ENCODE data around the gene ROGDI. TPM values are rescaled to one million over a fixed set of nuclear protein-coding genes. Genes with fewer than 3 reads are reported as not detected.

Gene ROGDI
- total and polyA plus RNA-seq, 2 of the 13 experiments (the other 11 are each of a cell fraction or from before 2014, with no cell fraction given): 19.2 to 42.1 TPM

DNA sequence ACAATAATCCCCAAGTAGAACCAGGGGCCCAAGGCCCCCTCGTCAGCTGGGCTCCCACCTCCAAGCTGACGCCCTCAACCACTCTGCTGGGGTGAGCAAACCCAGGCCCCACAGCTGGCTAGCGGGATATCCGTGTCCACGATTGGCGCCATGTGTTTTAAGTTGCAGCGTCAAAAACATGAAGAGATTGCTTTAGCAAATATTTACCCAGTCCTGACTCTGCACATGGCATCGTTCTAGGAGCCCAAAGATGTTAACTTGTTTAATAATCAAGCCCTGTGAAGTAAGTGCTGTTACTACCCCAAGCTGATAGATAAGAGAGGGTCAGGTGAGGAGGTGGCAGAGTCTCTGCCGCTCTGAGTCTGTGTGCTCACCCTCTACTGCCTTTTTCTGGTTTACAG, 13.9 kb downstream of the ROGDI start (continued):
- TF ChIP-seq, protein P1, sequence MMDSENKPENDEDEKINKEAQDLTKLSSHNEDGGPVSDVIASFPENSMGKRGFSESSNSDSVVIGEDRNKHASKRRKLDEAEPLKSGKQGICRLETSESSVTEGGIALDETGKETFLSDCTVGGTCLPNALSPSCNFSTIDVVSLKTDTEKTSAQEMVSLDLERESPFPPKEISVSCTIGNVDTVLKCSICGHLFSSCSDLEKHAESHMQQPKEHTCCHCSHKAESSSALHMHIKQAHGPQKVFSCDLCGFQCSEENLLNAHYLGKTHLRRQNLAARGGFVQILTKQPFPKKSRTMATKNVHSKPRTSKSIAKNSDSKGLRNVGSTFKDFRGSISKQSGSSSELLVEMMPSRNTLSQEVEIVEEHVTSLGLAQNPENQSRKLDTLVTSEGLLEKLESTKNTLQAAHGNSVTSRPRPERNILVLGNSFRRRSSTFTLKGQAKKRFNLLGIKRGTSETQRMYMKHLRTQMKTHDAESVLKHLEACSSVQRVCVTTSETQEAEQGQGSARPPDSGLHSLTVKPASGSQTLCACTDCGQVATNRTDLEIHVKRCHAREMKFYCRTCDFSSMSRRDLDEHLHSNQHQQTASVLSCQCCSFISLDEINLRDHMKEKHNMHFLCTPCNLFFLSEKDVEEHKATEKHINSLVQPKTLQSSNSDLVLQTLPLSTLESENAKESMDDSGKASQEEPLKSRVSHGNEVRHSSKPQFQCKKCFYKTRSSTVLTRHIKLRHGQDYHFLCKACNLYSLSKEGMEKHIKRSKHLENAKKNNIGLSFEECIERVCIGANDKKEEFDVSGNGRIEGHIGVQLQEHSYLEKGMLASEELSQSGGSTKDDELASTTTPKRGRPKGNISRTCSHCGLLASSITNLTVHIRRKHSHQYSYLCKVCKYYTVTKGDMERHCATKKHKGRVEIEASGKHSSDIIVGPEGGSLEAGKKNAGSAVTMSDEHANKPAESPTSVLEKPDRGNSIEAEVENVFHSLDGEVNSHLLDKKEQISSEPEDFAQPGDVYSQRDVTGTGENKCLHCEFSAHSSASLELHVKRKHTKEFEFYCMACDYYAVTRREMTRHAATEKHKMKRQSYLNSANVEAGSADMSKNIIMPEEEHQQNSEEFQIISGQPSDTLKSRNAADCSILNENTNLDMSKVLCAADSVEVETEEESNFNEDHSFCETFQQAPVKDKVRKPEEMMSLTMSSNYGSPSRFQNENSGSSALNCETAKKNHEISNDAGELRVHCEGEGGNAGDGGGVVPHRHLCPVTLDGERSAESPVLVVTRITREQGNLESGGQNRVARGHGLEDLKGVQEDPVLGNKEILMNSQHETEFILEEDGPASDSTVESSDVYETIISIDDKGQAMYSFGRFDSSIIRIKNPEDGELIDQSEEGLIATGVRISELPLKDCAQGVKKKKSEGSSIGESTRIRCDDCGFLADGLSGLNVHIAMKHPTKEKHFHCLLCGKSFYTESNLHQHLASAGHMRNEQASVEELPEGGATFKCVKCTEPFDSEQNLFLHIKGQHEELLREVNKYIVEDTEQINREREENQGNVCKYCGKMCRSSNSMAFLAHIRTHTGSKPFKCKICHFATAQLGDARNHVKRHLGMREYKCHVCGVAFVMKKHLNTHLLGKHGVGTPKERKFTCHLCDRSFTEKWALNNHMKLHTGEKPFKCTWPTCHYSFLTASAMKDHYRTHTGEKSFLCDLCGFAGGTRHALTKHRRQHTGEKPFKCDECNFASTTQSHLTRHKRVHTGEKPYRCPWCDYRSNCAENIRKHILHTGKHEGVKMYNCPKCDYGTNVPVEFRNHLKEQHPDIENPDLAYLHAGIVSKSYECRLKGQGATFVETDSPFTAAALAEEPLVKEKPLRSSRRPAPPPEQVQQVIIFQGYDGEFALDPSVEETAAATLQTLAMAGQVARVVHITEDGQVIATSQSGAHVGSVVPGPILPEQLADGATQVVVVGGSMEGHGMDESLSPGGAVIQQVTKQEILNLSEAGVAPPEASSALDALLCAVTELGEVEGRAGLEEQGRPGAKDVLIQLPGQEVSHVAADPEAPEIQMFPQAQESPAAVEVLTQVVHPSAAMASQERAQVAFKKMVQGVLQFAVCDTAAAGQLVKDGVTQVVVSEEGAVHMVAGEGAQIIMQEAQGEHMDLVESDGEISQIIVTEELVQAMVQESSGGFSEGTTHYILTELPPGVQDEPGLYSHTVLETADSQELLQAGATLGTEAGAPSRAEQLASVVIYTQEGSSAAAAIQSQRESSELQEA (CRISPR knock-in tag; IDR thresholded peaks at IDR 0.05; ENCODE audit: not compliant biosample characterization): no peak
- TF ChIP-seq ZNF383 (CRISPR knock-in tag; IDR thresholded peaks at IDR 0.05; ENCODE audit: borderline replicate concordance) (no peak), ZMYM3 (CRISPR knock-in tag; IDR thresholded peaks at IDR 0.05) (no peak), NFE2L1 (CRISPR knock-in tag; IDR thresholded peaks at IDR 0.05; ENCODE audit: borderline replicate concordance) (no peak), PAF1 (CRISPR knock-in tag; IDR thresholded peaks at IDR 0.05) (no peak), SNAI1 (CRISPR knock-in tag; IDR thresholded peaks at IDR 0.05; ENCODE audit: borderline replicate concordance) (no peak)
- TF ChIP-seq, protein P2, sequence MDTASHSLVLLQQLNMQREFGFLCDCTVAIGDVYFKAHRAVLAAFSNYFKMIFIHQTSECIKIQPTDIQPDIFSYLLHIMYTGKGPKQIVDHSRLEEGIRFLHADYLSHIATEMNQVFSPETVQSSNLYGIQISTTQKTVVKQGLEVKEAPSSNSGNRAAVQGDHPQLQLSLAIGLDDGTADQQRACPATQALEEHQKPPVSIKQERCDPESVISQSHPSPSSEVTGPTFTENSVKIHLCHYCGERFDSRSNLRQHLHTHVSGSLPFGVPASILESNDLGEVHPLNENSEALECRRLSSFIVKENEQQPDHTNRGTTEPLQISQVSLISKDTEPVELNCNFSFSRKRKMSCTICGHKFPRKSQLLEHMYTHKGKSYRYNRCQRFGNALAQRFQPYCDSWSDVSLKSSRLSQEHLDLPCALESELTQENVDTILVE (CRISPR knock-in tag; IDR thresholded peaks at IDR 0.05): no peak
- TF ChIP-seq, protein P3, sequence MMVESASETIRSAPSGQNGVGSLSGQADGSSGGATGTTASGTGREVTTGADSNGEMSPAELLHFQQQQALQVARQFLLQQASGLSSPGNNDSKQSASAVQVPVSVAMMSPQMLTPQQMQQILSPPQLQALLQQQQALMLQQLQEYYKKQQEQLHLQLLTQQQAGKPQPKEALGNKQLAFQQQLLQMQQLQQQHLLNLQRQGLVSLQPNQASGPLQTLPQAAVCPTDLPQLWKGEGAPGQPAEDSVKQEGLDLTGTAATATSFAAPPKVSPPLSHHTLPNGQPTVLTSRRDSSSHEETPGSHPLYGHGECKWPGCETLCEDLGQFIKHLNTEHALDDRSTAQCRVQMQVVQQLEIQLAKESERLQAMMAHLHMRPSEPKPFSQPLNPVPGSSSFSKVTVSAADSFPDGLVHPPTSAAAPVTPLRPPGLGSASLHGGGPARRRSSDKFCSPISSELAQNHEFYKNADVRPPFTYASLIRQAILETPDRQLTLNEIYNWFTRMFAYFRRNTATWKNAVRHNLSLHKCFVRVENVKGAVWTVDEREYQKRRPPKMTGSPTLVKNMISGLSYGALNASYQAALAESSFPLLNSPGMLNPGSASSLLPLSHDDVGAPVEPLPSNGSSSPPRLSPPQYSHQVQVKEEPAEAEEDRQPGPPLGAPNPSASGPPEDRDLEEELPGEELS (CRISPR knock-in tag; IDR thresholded peaks at IDR 0.05): peak; percentile 35; the same call in 1 of the 2 replicates
- TF ChIP-seq, protein P4, sequence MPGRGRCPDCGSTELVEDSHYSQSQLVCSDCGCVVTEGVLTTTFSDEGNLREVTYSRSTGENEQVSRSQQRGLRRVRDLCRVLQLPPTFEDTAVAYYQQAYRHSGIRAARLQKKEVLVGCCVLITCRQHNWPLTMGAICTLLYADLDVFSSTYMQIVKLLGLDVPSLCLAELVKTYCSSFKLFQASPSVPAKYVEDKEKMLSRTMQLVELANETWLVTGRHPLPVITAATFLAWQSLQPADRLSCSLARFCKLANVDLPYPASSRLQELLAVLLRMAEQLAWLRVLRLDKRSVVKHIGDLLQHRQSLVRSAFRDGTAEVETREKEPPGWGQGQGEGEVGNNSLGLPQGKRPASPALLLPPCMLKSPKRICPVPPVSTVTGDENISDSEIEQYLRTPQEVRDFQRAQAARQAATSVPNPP (CRISPR knock-in tag; IDR thresholded peaks at IDR 0.05): no peak
